ENCODE data around the gene TNNI2.

The TNNI2 gene

GRCh38 chr11:1888811-1889210 lies 50.0 kb downstream of the TNNI2 start:
- no peak for DNase-seq (ENCODE audit: low read depth)

GRCh38 chr11:1889224-1889930 lies 50.6 kb downstream of the TNNI2 start:
- DNase-seq (ENCODE audit: low read depth) = no peak

GRCh38 chr11:1889941-1890855 lies 51.4 kb downstream of the TNNI2 start:
- DNase-seq (ENCODE audit: low read depth) = no peak

Data from non-pigmented ciliary epithelial cell (primary cell).